LNCAP (cell line): ENCODE results near the gene EML6.

ENCODE experiments used
- CTCF ChIP-seq: fragments of 450-650 bp; IDR thresholded peaks from 2 replicates; pipeline ENCODE4 v1.5.1; 2017; ENCODE audit warnings: mild to moderate bottlenecking

The EML6 gene

GRCh38 chr2:54723131-54723995, at the start of gene EML6:
Gene EML6, plus strand, starts transcription at chr2:54723662. Its CDS starts 1,400 bp downstream, at chr2:54725062.
- peak; percentile 12; the same call in 1 of the 2 replicates for TF ChIP-seq CTCF

GRCh38 chr2:54675281-54675680, 48.2 kb upstream of the EML6 start:
- TF ChIP-seq CTCF, result no peak

- TF ChIP-seq CTCF, result no peak
Measured at GRCh38 chr2:54675738-54676137, 47.7 kb upstream of the EML6 start.

GRCh38 chr2:54676656-54677055, 46.8 kb upstream of the EML6 start:
- TF ChIP-seq CTCF, result no peak

GRCh38 chr2:54677476-54678265, 45.8 kb upstream of the EML6 start:
- TF ChIP-seq CTCF, result no peak

- TF ChIP-seq CTCF, result no peak
Measured at GRCh38 chr2:54678719-54679118, 44.7 kb upstream of the EML6 start.

GRCh38 chr2:54680397-54681041, 42.9 kb upstream of the EML6 start:
- TF ChIP-seq CTCF, result no peak
